ENCODE data around the gene TNNT3. TPM values are rescaled to one million over a fixed set of nuclear protein-coding genes. Genes with fewer than 3 reads are reported as not detected.

TNNT3 gene
- total RNA-seq, 1 experiment from 2014 or later, result 0.71 TPM

DNA sequence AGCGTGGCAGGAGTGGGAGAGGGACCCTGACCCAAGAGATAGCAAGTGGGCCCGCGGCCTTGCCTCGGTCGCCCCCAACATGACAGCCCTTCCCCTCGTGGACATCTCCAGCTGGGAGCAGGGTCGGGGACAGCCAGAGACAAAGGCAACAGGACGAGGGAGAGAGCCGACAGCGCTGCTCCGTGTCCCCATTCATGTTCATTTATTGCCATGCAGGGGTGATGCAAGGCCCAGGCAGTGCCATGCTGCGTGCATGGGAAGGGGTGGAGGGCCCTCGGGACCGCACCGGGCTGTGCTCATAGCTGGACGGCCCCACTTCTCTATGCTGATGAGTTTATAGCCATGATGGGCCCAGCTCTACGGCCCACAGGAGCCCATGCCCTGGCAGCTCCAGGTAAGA lies 40.3 kb downstream of the TNNT3 start:
- POLR2A ChIA-PET, result no interaction called here
- CTCF ChIA-PET, result interaction anchor here (1.2 kb wide), 1 partner anchor 11 kb away, joined by 3 read pairs; no protein-coding TSS in a partner anchor
- H3K27ac ChIP-seq (ENCODE audit: low read depth, low read length), result no peak overlapping the region
- H3K9me2 ChIP-seq (ENCODE audit: insufficient read depth), result no peaks in the 10 kb centered on the region
- H3K9ac ChIP-seq (ENCODE audit: low read length), result no peak overlapping the region
- no peaks in the 10 kb centered on the region for H3K79me2 ChIP-seq (ENCODE audit: insufficient read depth, low read length)
- RAD21 ChIA-PET (ENCODE audit: low non-redundant PET in 1 of 2, low total read pairs in 2 of 2, uncharacterized antibody in 2 of 2, unreplicated experiment in 2 of 2), result no interaction called here
- DNase-seq (ENCODE audit: low read depth, low spot score) (no peak), ATAC-seq (no peak)
- no peak overlapping the region for H3K4me2 ChIP-seq (ENCODE audit: low read length)
- no peaks in the 10 kb centered on the region for H3K36me3 ChIP-seq (ENCODE audit: control insufficient read depth in 1 of 2, insufficient read depth in 2 of 2, low read length in 2 of 2)
- H2AFZ ChIP-seq (ENCODE audit: low read depth, low read length, poor library complexity, severe bottlenecking), result no peak overlapping the region
- no peaks in the 10 kb centered on the region for H3K4me1 ChIP-seq (ENCODE audit: control insufficient read depth in 1 of 2, insufficient read depth in 2 of 2, low read length in 2 of 2)
- no peak overlapping the region for H3K4me3 ChIP-seq (replicated peaks in 1 of 2; ENCODE audit: low read depth in 1 of 2, low read length in 2 of 2)
- BruUV-seq (replicated peaks), result no TSS peak
- no peaks in the 10 kb centered on the region for H3K9me3 ChIP-seq (ENCODE audit: control insufficient read depth in 1 of 2, insufficient read depth in 1 of 2, low read depth in 1 of 2, low read length in 2 of 2)
- H3K27me3 ChIP-seq (ENCODE audit: insufficient read depth, low read length), result no peaks in the 10 kb centered on the region
- TF ChIP-seq SIN3A (IDR thresholded peaks at IDR 0.05; ENCODE audit: low read depth) (no peak), POLR2A (IDR thresholded peaks at IDR 0.05; ENCODE audit: borderline replicate concordance, extremely low read depth, insufficient read depth, insufficient read length) (no peak), POLR2AphosphoS5 (IDR thresholded peaks at IDR 0.05; ENCODE audit: low read depth, low read length) (no peak), JUND (IDR thresholded peaks at IDR 0.05) (no peak), CBX3 (IDR thresholded peaks at IDR 0.05; ENCODE audit: low read depth) (no peak), YY1 (IDR thresholded peaks at IDR 0.05; ENCODE audit: extremely low read depth, insufficient replicate concordance, low read depth, low read length) (no peak), EGR1 (IDR thresholded peaks at IDR 0.05; ENCODE audit: low read depth) (no peak)
- TF ChIP-seq, protein P1, sequence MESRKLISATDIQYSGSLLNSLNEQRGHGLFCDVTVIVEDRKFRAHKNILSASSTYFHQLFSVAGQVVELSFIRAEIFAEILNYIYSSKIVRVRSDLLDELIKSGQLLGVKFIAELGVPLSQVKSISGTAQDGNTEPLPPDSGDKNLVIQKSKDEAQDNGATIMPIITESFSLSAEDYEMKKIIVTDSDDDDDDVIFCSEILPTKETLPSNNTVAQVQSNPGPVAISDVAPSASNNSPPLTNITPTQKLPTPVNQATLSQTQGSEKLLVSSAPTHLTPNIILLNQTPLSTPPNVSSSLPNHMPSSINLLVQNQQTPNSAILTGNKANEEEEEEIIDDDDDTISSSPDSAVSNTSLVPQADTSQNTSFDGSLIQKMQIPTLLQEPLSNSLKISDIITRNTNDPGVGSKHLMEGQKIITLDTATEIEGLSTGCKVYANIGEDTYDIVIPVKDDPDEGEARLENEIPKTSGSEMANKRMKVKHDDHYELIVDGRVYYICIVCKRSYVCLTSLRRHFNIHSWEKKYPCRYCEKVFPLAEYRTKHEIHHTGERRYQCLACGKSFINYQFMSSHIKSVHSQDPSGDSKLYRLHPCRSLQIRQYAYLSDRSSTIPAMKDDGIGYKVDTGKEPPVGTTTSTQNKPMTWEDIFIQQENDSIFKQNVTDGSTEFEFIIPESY (IDR thresholded peaks at IDR 0.05; ENCODE audit: extremely low read depth, insufficient replicate concordance, low read length), result no peak
- TF ChIP-seq, protein P2, sequence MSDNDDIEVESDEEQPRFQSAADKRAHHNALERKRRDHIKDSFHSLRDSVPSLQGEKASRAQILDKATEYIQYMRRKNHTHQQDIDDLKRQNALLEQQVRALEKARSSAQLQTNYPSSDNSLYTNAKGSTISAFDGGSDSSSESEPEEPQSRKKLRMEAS (IDR thresholded peaks at IDR 0.05), result no peak
- intact Hi-C loops (cut with micrococcal nuclease), result no loop called here
- no peaks in the 10 kb centered on the region for H4K20me1 ChIP-seq (ENCODE audit: insufficient read depth)

DNA sequence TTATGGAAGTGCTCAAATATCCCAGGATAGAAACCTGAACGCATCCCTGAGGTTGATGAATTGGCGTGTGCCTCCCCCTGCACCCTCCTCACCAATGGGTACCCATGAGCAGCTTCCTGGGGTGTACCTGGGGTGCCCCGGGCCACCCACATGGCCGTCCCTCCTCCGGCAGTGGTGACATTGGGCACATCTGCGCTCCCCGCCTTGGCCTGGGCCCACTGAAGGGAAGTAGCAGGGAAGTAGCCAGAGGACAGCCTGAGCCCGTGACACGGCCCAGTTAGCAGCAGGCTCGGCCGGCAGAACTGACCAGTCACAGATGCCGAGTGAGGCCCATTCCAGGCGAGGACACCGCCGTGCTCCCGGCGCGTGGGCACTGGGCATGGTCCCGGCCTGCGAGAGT lies 44.4 kb downstream of the TNNT3 start:
- no peak overlapping the region for H3K27ac ChIP-seq (ENCODE audit: low read depth, low read length)
- intact Hi-C loops (cut with micrococcal nuclease), result no loop called here
- no peaks in the 10 kb centered on the region for H3K9me3 ChIP-seq (ENCODE audit: control insufficient read depth in 1 of 2, insufficient read depth in 1 of 2, low read depth in 1 of 2, low read length in 2 of 2)
- CTCF ChIA-PET, result no interaction called here
- DNase-seq (ENCODE audit: low read depth, low spot score) (no peak), ATAC-seq (no peak)
- H3K79me2 ChIP-seq (ENCODE audit: insufficient read depth, low read length), result no peaks in the 10 kb centered on the region
- TF ChIP-seq POLR2AphosphoS5 (IDR thresholded peaks at IDR 0.05; ENCODE audit: low read depth, low read length) (no peak), CBX3 (IDR thresholded peaks at IDR 0.05; ENCODE audit: low read depth) (no peak), SRF (IDR thresholded peaks at IDR 0.05; ENCODE audit: low read depth) (no peak), EZH2phosphoT487 (IDR thresholded peaks at IDR 0.05; ENCODE audit: borderline replicate concordance) (no peak)
- no peak overlapping the region for H3K9ac ChIP-seq (ENCODE audit: low read length)
- no peaks in the 10 kb centered on the region for H3K9me2 ChIP-seq (ENCODE audit: insufficient read depth)
- H3K4me2 ChIP-seq (ENCODE audit: low read length), result no peak overlapping the region
- H2AFZ ChIP-seq (ENCODE audit: low read depth, low read length, poor library complexity, severe bottlenecking), result no peak overlapping the region
- no peaks in the 10 kb centered on the region for H3K36me3 ChIP-seq (ENCODE audit: control insufficient read depth in 1 of 2, insufficient read depth in 2 of 2, low read length in 2 of 2)
- RAD21 ChIA-PET (ENCODE audit: low non-redundant PET in 1 of 2, low total read pairs in 2 of 2, uncharacterized antibody in 2 of 2, unreplicated experiment in 2 of 2), result no interaction called here
- no peaks in the 10 kb centered on the region for H3K27me3 ChIP-seq (ENCODE audit: insufficient read depth, low read length)
- no peaks in the 10 kb centered on the region for H4K20me1 ChIP-seq (ENCODE audit: insufficient read depth)
- POLR2A ChIA-PET, result no interaction called here
- no peak overlapping the region for H3K4me3 ChIP-seq (replicated peaks in 1 of 2; ENCODE audit: low read depth in 1 of 2, low read length in 2 of 2)
- no peaks in the 10 kb centered on the region for H3K4me1 ChIP-seq (ENCODE audit: control insufficient read depth in 1 of 2, insufficient read depth in 2 of 2, low read length in 2 of 2)
- no TSS peak for BruUV-seq (replicated peaks)
